Measurements from ENCODE around the gene FAAH.
"Not testable (repeated sequence)": the region's sequence is repeated elsewhere in the genome, so short reads cannot be mapped to it uniquely, and the experiment has no call there.

The FAAH gene

GRCh38 chr1:46394108-46394871 lies at the start of gene FAAH:
TSS of gene FAAH (plus strand) at chr1:46394317. CDS start at chr1:46394349, 32 bp downstream.
- no peak within 1 kb of the TSS for H3K4me3 ChIP-seq (ENCODE audit: low read depth, low read length)
- DNase-seq (ENCODE audit: low read depth), result no peak

GRCh38 chr1:46344481-46344880 lies 49.6 kb upstream of the FAAH start:
- DNase-seq (ENCODE audit: low read depth), result no peak
- TF ChIP-seq MYC (IDR thresholded peaks at IDR 0.05; ENCODE audit: low read depth, low read length), result no peak
- no peak for TF ChIP-seq POLR2A (IDR thresholded peaks at IDR 0.05; ENCODE audit: extremely low read depth, insufficient read length)
- TF ChIP-seq MAX (IDR thresholded peaks at IDR 0.05; ENCODE audit: low read depth, low read length), result no peak
- TF ChIP-seq CTCF (IDR thresholded peaks at IDR 0.05; ENCODE audit: low read depth, low read length), result no peak
- H3K4me3 ChIP-seq (ENCODE audit: low read depth, low read length), result no peak overlapping the region

More at GRCh38 chr1:46394108-46394871, at the start of gene FAAH:
- TF ChIP-seq MAX (IDR thresholded peaks at IDR 0.05; ENCODE audit: low read depth, low read length), result no peak
- no peak for TF ChIP-seq POLR2A (IDR thresholded peaks at IDR 0.05; ENCODE audit: extremely low read depth, insufficient read length)

GRCh38 chr1:46345281-46345680 lies 48.8 kb upstream of the FAAH start:
- DNase-seq (ENCODE audit: low read depth), result no peak
- H3K4me3 ChIP-seq (ENCODE audit: low read depth, low read length), result no peak overlapping the region
- no peak for TF ChIP-seq MYC (IDR thresholded peaks at IDR 0.05; ENCODE audit: low read depth, low read length)
- TF ChIP-seq POLR2A (IDR thresholded peaks at IDR 0.05; ENCODE audit: extremely low read depth, insufficient read length), result no peak
- TF ChIP-seq MAX (IDR thresholded peaks at IDR 0.05; ENCODE audit: low read depth, low read length), result no peak
- TF ChIP-seq CTCF (IDR thresholded peaks at IDR 0.05; ENCODE audit: low read depth, low read length), result no peak

GRCh38 chr1:46352363-46352762 lies 41.8 kb upstream of the FAAH start:
- DNase-seq (ENCODE audit: low read depth), result no peak
- TF ChIP-seq CTCF (IDR thresholded peaks at IDR 0.05; ENCODE audit: low read depth, low read length), result no peak
- TF ChIP-seq MAX (IDR thresholded peaks at IDR 0.05; ENCODE audit: low read depth, low read length), result no peak
- no peak overlapping the region for H3K4me3 ChIP-seq (ENCODE audit: low read depth, low read length)

GRCh38 chr1:46355920-46356319 lies 38.2 kb upstream of the FAAH start:
- H3K4me3 ChIP-seq (ENCODE audit: low read depth, low read length); DNase-seq (ENCODE audit: low read depth): not testable (repeated sequence)

GRCh38 chr1:46362158-46362557 lies 32.0 kb upstream of the FAAH start:
- no peak for DNase-seq (ENCODE audit: low read depth)
- no peak for TF ChIP-seq MAX (IDR thresholded peaks at IDR 0.05; ENCODE audit: low read depth, low read length)
- no peak for TF ChIP-seq POLR2A (IDR thresholded peaks at IDR 0.05; ENCODE audit: extremely low read depth, insufficient read length)
- no peak for TF ChIP-seq MYC (IDR thresholded peaks at IDR 0.05; ENCODE audit: low read depth, low read length)
- TF ChIP-seq CTCF (IDR thresholded peaks at IDR 0.05; ENCODE audit: low read depth, low read length), result no peak

GRCh38 chr1:46363121-46363520 lies 31.0 kb upstream of the FAAH start:
- DNase-seq (ENCODE audit: low read depth), result no peak
- H3K4me3 ChIP-seq (ENCODE audit: low read depth, low read length), result no peak overlapping the region
- TF ChIP-seq MYC (IDR thresholded peaks at IDR 0.05; ENCODE audit: low read depth, low read length) (no peak), POLR2A (IDR thresholded peaks at IDR 0.05; ENCODE audit: extremely low read depth, insufficient read length) (no peak), CTCF (IDR thresholded peaks at IDR 0.05; ENCODE audit: low read depth, low read length) (no peak)

More at GRCh38 chr1:46362158-46362557, 32.0 kb upstream of the FAAH start:
- H3K4me3 ChIP-seq (ENCODE audit: low read depth, low read length), result no peak overlapping the region
